Endodermal cell (in vitro differentiated cells): ENCODE results near the gene WNK2. TPM values are rescaled to one million over a fixed set of nuclear protein-coding genes. Genes with fewer than 3 reads are reported as not detected.

Experiments used
- DNase-seq: peaks from one replicate; pipeline ENCODE4 v3.0.0-alpha.2; 2017
- H3K27ac ChIP-seq: 2 replicates; pipeline ENCODE4 v1.5.1; 2013; ENCODE audit warnings: mild to moderate bottlenecking, low read depth, low read length, moderate library complexity
- H3K27me3 ChIP-seq: 2 replicates; pipeline ENCODE4 v1.6.1; 2013; ENCODE audit warnings: mild to moderate bottlenecking, low read length, moderate library complexity; ENCODE audit not compliant: insufficient read depth, control insufficient read depth, poor library complexity, severe bottlenecking
- H3K36me3 ChIP-seq: 2 replicates; pipeline ENCODE4 v1.7.0; 2013; ENCODE audit warnings: mild to moderate bottlenecking, low read length, moderate library complexity; ENCODE audit not compliant: control insufficient read depth, insufficient read depth
- H3K4me1 ChIP-seq: one replicate; pipeline ENCODE4 v1.7.0; 2013; ENCODE audit warnings: low read length; ENCODE audit not compliant: control insufficient read depth, insufficient read depth
- H3K4me3 ChIP-seq: 2 replicates; pipeline ENCODE4 v1.5.1; 2013; ENCODE audit warnings: mild to moderate bottlenecking, low read length, moderate library complexity
- H3K9ac ChIP-seq: 2 replicates; pipeline ENCODE4 v1.6.1; 2013; ENCODE audit warnings: mild to moderate bottlenecking, low read length, moderate library complexity; ENCODE audit not compliant: poor library complexity, severe bottlenecking; ENCODE audit errors: extremely low read depth
- H3K9me3 ChIP-seq: 2 replicates; pipeline ENCODE4 v1.6.1; 2013; ENCODE audit warnings: mild to moderate bottlenecking, low read length, moderate library complexity; ENCODE audit not compliant: control insufficient read depth
- H3K27ac Mint-ChIP-seq: 2 replicates; pipeline ENCODE4 v1.8.0; 2020; ENCODE audit warnings: mixed read lengths
- H3K27me3 Mint-ChIP-seq: 2 replicates; pipeline ENCODE4 v1.8.0; 2021; ENCODE audit warnings: mild to moderate bottlenecking, mixed read lengths; ENCODE audit not compliant: insufficient read depth
- H3K36me3 Mint-ChIP-seq: 2 replicates; pipeline ENCODE4 v1.8.0; 2020; ENCODE audit warnings: low read depth, mixed read lengths
- H3K4me1 Mint-ChIP-seq: 2 replicates; pipeline ENCODE4 v1.8.0; 2020; ENCODE audit warnings: mixed read lengths
- H3K4me3 Mint-ChIP-seq: 2 replicates; pipeline ENCODE4 v1.8.0; 2020; ENCODE audit warnings: mild to moderate bottlenecking, moderate library complexity, mixed read lengths
- H3K9me3 Mint-ChIP-seq: 2 replicates; pipeline ENCODE4 v1.8.0; 2020; ENCODE audit warnings: mild to moderate bottlenecking, mixed read lengths
- CTCF ChIP-seq: fragments of 200-600 bp; sonication (generic); conservative IDR thresholded peaks from 2 replicates; pipeline ENCODE4 v1.5.0; 2021; ENCODE audit warnings: antibody characterized with exemption, mild to moderate bottlenecking
- WGBS, 2 experiments: methylation state at CpG; one replicate each; pipeline versions ENCODE4 v1.1.5 to v1.1.7; 2013; ENCODE audit warnings: missing lambda C conversion rate in 2 of 2, mixed read lengths in 1 of 2; ENCODE audit not compliant: insufficient coverage in 1 of 2, insufficient read length in 1 of 2; 5-methylcytosine and 5-hydroxymethylcytosine counted together
- total RNA-seq, 2 donors: library from RNA; stranded (reverse); fragmentation: NEBNext Ultra II Directional in 1 of 2; extraction: Animal tissue kit (Norgen Biotek cat#: 25700) in 1 of 2; gene quantifications; 2 replicates in 1 of 2; 3 replicates in 1 of 2; pipeline ENCODE4 v1.2.1, GENCODE V29; 2021

WNK2 gene
- total RNA-seq, 2 donors from 2014 or later = 46.1 to 48.8 TPM

DNA sequence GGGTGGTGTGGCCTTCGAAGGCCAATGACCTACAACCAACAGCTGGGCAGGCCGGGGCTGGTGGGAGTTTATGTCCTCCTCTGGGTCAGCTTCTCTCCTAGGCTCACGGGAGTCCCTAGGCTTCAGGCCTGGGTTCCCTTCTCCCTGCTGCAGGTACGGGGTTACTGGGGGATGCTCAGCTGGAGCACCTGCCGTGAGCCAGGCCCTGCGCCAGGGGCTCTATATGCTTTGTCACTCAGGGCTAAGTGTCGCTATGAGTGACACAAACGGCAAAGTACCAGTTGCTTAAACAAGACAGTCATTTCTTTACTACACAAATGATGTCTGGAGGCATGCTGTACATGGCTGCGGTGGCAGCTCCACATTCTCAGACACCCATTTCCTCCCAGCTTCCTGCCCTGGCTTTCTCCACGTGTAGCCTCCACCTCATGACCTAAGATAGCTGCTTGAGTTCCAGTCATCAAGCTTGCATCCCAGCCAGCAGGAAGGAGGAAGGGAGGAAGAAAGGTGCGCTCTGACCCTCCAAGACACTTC, 27.4 kb upstream of the WNK2 start:
- WGBS, 2 experiments = 91 to 100% methylated on average over 7 to 11 of the region's 11 CpGs
- Mint-ChIP-seq H3K4me1 (peaks cover 6% of the 10 kb centered on the region), H3K27ac (no peak overlapping the region), H3K27me3 (no peaks in the 10 kb centered on the region), H3K36me3 (no peaks in the 10 kb centered on the region), H3K4me3 (no peak overlapping the region), H3K9me3 (no peaks in the 10 kb centered on the region)
- Histone ChIP-seq H3K36me3 (no peaks in the 10 kb centered on the region), H3K4me3 (no peak overlapping the region), H3K9me3 (no peaks in the 10 kb centered on the region), H3K9ac (no peak overlapping the region), H3K27ac (no peak overlapping the region), H3K4me1 (no peaks in the 10 kb centered on the region), H3K27me3 (no peaks in the 10 kb centered on the region)
- no peak for DNase-seq
- TF ChIP-seq CTCF = no peak

- H3K9ac ChIP-seq = no peak overlapping the region
- Mint-ChIP-seq H3K4me3 (no peak overlapping the region), H3K9me3 (no peaks in the 10 kb centered on the region), H3K27me3 (no peaks in the 10 kb centered on the region), H3K36me3 (no peaks in the 10 kb centered on the region), H3K27ac (no peak overlapping the region), H3K4me1 (peaks cover 6% of the 10 kb centered on the region)
- peak; percentile 98 for TF ChIP-seq CTCF
- no peak overlapping the region for H3K4me3 ChIP-seq
- WGBS, 2 experiments = 32 to 50% methylated on average over 9 to 19 of the region's 19 CpGs
- no peaks in the 10 kb centered on the region for H3K36me3 ChIP-seq
- no peaks in the 10 kb centered on the region for H3K4me1 ChIP-seq
- H3K9me3 ChIP-seq = no peaks in the 10 kb centered on the region
- DNase-seq = peak; percentile 98
- H3K27ac ChIP-seq = no peak overlapping the region
- no peaks in the 10 kb centered on the region for H3K27me3 ChIP-seq
These were observed 24.1 kb upstream of the WNK2 start for GRCh38 chr9:93159601-93160471.

DNA sequence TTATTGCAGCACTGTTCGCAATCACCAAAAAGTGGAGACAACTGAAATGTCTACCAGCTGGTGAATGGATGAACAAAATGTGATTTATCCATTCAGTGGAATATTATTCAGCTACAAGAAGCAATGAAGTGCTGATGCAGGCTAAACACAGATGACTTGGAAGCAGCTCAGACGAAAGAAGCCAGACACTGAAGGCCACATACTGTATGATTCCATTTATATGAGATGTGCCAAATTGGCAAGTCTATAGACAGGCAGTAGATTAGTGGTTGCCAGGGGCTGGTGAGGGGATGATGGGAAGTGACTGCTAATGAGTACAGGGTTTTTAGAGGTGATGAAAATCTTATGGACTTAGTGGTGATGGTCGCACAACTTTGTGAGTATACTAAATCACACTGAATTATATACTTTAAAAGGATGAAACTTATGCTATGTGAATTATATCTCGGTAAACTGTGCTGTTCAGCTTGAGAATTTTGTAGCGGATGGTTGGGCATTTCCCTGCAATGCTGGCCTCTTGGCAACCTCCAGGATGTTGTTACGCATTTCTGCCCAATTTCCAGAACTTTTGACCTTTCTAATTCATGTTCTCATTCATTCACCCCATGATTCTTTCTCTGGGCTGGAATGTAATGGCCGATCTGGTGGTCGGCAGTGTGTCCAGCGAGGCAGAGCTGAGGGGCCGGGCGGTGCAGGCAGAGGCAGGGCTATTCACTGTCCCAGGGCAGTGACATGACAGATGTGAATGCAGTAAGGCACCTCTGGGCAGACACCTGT, 22.0 kb upstream of the WNK2 start:
- no peak overlapping the region for H3K27ac Mint-ChIP-seq
- no peak overlapping the region for H3K4me3 Mint-ChIP-seq
- H3K36me3 Mint-ChIP-seq = no peaks in the 10 kb centered on the region
- Histone ChIP-seq H3K4me3 (no peak overlapping the region), H3K9me3 (no peaks in the 10 kb centered on the region), H3K27ac (no peak overlapping the region), H3K9ac (no peak overlapping the region), H3K36me3 (no peaks in the 10 kb centered on the region), H3K4me1 (no peaks in the 10 kb centered on the region), H3K27me3 (no peaks in the 10 kb centered on the region)
- no peaks in the 10 kb centered on the region for H3K9me3 Mint-ChIP-seq
- no peak for TF ChIP-seq CTCF
- peaks cover 5% of the 10 kb centered on the region for H3K4me1 Mint-ChIP-seq
- 78 to 92% methylated on average over 4 to 10 of the region's 11 CpGs for WGBS, 2 experiments
- no peaks in the 10 kb centered on the region for H3K27me3 Mint-ChIP-seq
- DNase-seq = no peak
